IMR-90 (cell line): Measurements from ENCODE around the gene ZNF346. TPM values are rescaled to one million over a fixed set of nuclear protein-coding genes. Genes with fewer than 3 reads are reported as not detected.
A peak's percentile ranks its signal among the peaks of the same experiment; 100 is the strongest.

Experiments used
- ATAC-seq: fragments of 200-7000 bp; cut with Tn5 transposase; 2 replicates; pipeline ENCODE4 v1.9.1; 2020; ENCODE audit warnings: low read depth, mild to moderate bottlenecking, moderate library complexity
- BruUV-seq: library from RNA; stranded (reverse); fragments of 400-500 nt; replicated peaks from 2 replicates; lab custom pipeline; 2021; lab: Mats Ljungman, UMichigan
- CTCF ChIA-PET: fragments of 300-600 bp; formaldehyde crosslinking; extraction: SDS; loops from one replicate; lab custom pipeline; 2021; ENCODE audit warnings: antibody characterized with exemption; lab: Yijun Ruan, JAX
- POLR2A ChIA-PET: fragments of 300-600 bp; sonication (Branson Sonifier 250); formaldehyde crosslinking; loops from one replicate; lab custom pipeline; 2022; ENCODE audit warnings: antibody characterized with exemption; ENCODE audit not compliant: unreplicated experiment; lab: Charles Lee
- DNase-seq: peaks from one replicate; pipeline ENCODE4 v3.0.0; 2013
- H2AFZ ChIP-seq: replicated peaks from 2 replicates; pipeline ENCODE3; 2013; ENCODE audit warnings: low read length, mild to moderate bottlenecking; ENCODE audit not compliant: poor library complexity
- H2AK5ac ChIP-seq: 2 replicates; pipeline ENCODE4 v1.6.1; 2013; ENCODE audit warnings: low read depth, low read length, inconsistent platforms
- H2AK9ac ChIP-seq: replicated peaks from 2 replicates; pipeline ENCODE3; 2013; ENCODE audit warnings: mild to moderate bottlenecking, low read depth, low read length, moderate library complexity; ENCODE audit not compliant: poor library complexity
- H2BK120ac ChIP-seq: 2 replicates; pipeline ENCODE4 v1.6.1; 2013; ENCODE audit warnings: low read depth, low read length, inconsistent platforms
- H2BK15ac ChIP-seq: 3 replicates; pipeline ENCODE4 v1.6.1; 2013; ENCODE audit warnings: low read depth, low read length, inconsistent platforms
- H2BK20ac ChIP-seq: 2 replicates; pipeline ENCODE4 v1.6.1; 2013; ENCODE audit warnings: low read depth, mild to moderate bottlenecking, inconsistent platforms, low read length, moderate library complexity
- H2BK5ac ChIP-seq: 2 replicates; pipeline ENCODE4 v1.6.1; 2013; ENCODE audit warnings: mild to moderate bottlenecking, low read depth, low read length, inconsistent platforms; ENCODE audit not compliant: poor library complexity, severe bottlenecking
- H3K14ac ChIP-seq: replicated peaks from 2 replicates; pipeline ENCODE4 v1.6.1; 2013; ENCODE audit warnings: low read depth, low read length, inconsistent platforms
- H3K18ac ChIP-seq: 2 replicates; pipeline ENCODE4 v1.6.1; 2013; ENCODE audit warnings: low read depth, low read length, control low read depth
- H3K23ac ChIP-seq: 2 replicates; pipeline ENCODE4 v1.6.1; 2013; ENCODE audit warnings: low read depth, low read length, inconsistent platforms
- H3K27ac ChIP-seq: 2 replicates; pipeline ENCODE4 v1.5.1; 2013; ENCODE audit warnings: mild to moderate bottlenecking, control low read depth, low read length; ENCODE audit not compliant: insufficient read depth
- H3K27me3 ChIP-seq: 2 replicates; pipeline ENCODE4 v1.6.1; 2013; ENCODE audit warnings: low read length; ENCODE audit not compliant: control insufficient read depth, insufficient read depth
- H3K36me3 ChIP-seq: 2 replicates; pipeline ENCODE4 v1.6.1; 2013; ENCODE audit warnings: low read length, mixed read lengths; ENCODE audit not compliant: control insufficient read depth, insufficient read depth
- H3K4ac ChIP-seq: 2 replicates; pipeline ENCODE4 v1.6.1; 2013; ENCODE audit warnings: low read depth, low read length, inconsistent platforms
- H3K4me1 ChIP-seq: 2 replicates; pipeline ENCODE4 v1.6.1; 2013; ENCODE audit warnings: low read length, mixed read lengths; ENCODE audit not compliant: control insufficient read depth, insufficient read depth
- H3K4me2 ChIP-seq: 2 replicates; pipeline ENCODE4 v1.6.1; 2013; ENCODE audit warnings: low read depth, mild to moderate bottlenecking, control low read depth, low read length, moderate library complexity
- H3K4me3 ChIP-seq: 2 replicates; pipeline ENCODE4 v1.5.1; 2013; ENCODE audit warnings: low read depth, mild to moderate bottlenecking, control low read depth, low read length, moderate library complexity; ENCODE audit not compliant: insufficient read depth
- H3K56ac ChIP-seq: 2 replicates; pipeline ENCODE4 v1.6.1; 2013; ENCODE audit warnings: low read length, inconsistent platforms; ENCODE audit not compliant: insufficient read depth; ENCODE audit errors: extremely low read depth
- H3K79me1 ChIP-seq, 2 experiments: 2 replicates each; pipeline ENCODE4 v1.6.1; 2013; ENCODE audit warnings: low read length in 2 of 2, inconsistent platforms in 1 of 2, low read depth in 1 of 2
- H3K9ac ChIP-seq: 2 replicates; pipeline ENCODE4 v1.6.1; 2013; ENCODE audit warnings: low read depth, low read length, control low read depth
- H3K9me1 ChIP-seq: 2 replicates; pipeline ENCODE4 v1.6.1; 2013; ENCODE audit warnings: low read length, inconsistent platforms; ENCODE audit not compliant: insufficient read depth
- H3K9me3 ChIP-seq: 2 replicates; pipeline ENCODE4 v1.6.1; 2013; ENCODE audit warnings: low read length; ENCODE audit not compliant: control insufficient read depth, insufficient read depth
- H4K20me1 ChIP-seq: 2 replicates; pipeline ENCODE4 v1.6.1; 2013; ENCODE audit warnings: low read length, inconsistent platforms; ENCODE audit not compliant: insufficient read depth
- H4K5ac ChIP-seq: 2 replicates; pipeline ENCODE4 v1.6.1; 2013; ENCODE audit warnings: mild to moderate bottlenecking, low read depth, low read length, control low read depth
- H4K8ac ChIP-seq, 2 experiments: 2 replicates each; pipeline ENCODE4 v1.6.1; 2013; ENCODE audit warnings: low read depth in 2 of 2, low read length in 2 of 2, control low read depth in 1 of 2, inconsistent platforms in 1 of 2
- H4K91ac ChIP-seq: 2 replicates; pipeline ENCODE4 v1.6.1; 2013; ENCODE audit warnings: low read depth, low read length, inconsistent platforms; ENCODE audit not compliant: insufficient read depth
- BHLHE40 ChIP-seq: fragments of 150-350 bp; IDR thresholded peaks from 2 replicates; pipeline ENCODE4 v1.6.1; 2016; ENCODE audit warnings: mild to moderate bottlenecking, low read depth, low read length
- CEBPB ChIP-seq: IDR thresholded peaks from 2 replicates; pipeline ENCODE4 v1.6.1; 2012; ENCODE audit warnings: low read depth, low read length, improper control_type of control experiment
- CHD1 ChIP-seq: IDR thresholded peaks from 2 replicates; pipeline ENCODE4 v1.6.1; 2012; ENCODE audit warnings: low read depth, low read length, improper control_type of control experiment
- CTCF ChIP-seq: conservative IDR thresholded peaks from 2 replicates; pipeline ENCODE4 v1.5.1; 2012; ENCODE audit warnings: mild to moderate bottlenecking, low read depth, low read length, improper control_type of control experiment
- ELK1 ChIP-seq: fragments of 150-350 bp; IDR thresholded peaks from 2 replicates; pipeline ENCODE4 v1.6.1; 2016; ENCODE audit warnings: low read depth, mild to moderate bottlenecking, low read length, moderate library complexity, borderline replicate concordance
- FOS ChIP-seq: fragments of 150-350 bp; IDR thresholded peaks from 2 replicates; pipeline ENCODE4 v1.6.1; 2016; ENCODE audit warnings: low read depth, low read length
- MAFK ChIP-seq: IDR thresholded peaks from 2 replicates; pipeline ENCODE4 v1.6.1; 2012; ENCODE audit warnings: low read depth, low read length, improper control_type of control experiment
- MAZ ChIP-seq: IDR thresholded peaks from 2 replicates; pipeline ENCODE4 v1.6.1; 2012; ENCODE audit warnings: low read depth, mild to moderate bottlenecking, low read length, improper control_type of control experiment, moderate library complexity, borderline replicate concordance
- MXI1 ChIP-seq: IDR thresholded peaks from 2 replicates; pipeline ENCODE4 v1.6.1; 2012; ENCODE audit warnings: low read depth, mild to moderate bottlenecking, low read length, moderate library complexity, borderline replicate concordance
- NFE2L2 ChIP-seq: fragments of 150-350 bp; IDR thresholded peaks from 2 replicates; pipeline ENCODE4 v1.6.1; 2016; ENCODE audit warnings: low read depth, mild to moderate bottlenecking, low read length
- POLR2A ChIP-seq: IDR thresholded peaks from 2 replicates; pipeline ENCODE4 v1.6.1; 2012; ENCODE audit warnings: mild to moderate bottlenecking, low read depth, low read length
- RCOR1 ChIP-seq: IDR thresholded peaks from 2 replicates; pipeline ENCODE4 v1.6.1; 2012; ENCODE audit warnings: mild to moderate bottlenecking, low read length, improper control_type of control experiment; ENCODE audit not compliant: insufficient replicate concordance
- RFX5 ChIP-seq: IDR thresholded peaks from 2 replicates; pipeline ENCODE4 v1.8.0; 2012; ENCODE audit warnings: low read depth, mild to moderate bottlenecking, low read length, moderate library complexity
- SMC3 ChIP-seq: fragments of 150-350 bp; IDR thresholded peaks from 2 replicates; pipeline ENCODE4 v1.6.1; 2016; ENCODE audit warnings: low read depth, mild to moderate bottlenecking, antibody characterized with exemption, low read length, moderate library complexity
- USF2 ChIP-seq: fragments of 150-350 bp; IDR thresholded peaks from 2 replicates; pipeline ENCODE4 v1.6.1; 2017; ENCODE audit warnings: mild to moderate bottlenecking, antibody characterized with exemption, low read length, low read depth
- WGBS, 2 experiments: methylation state at CpG; one replicate each; pipeline versions ENCODE4 v1.1.5 to v1.1.7; 2013; ENCODE audit warnings: missing lambda C conversion rate in 2 of 2; ENCODE audit not compliant: insufficient read length in 1 of 2; ENCODE audit errors: extremely low coverage in 2 of 2; 5-methylcytosine and 5-hydroxymethylcytosine counted together
- dilution Hi-C: fragments of 300-500 bp; cut with HindIII; formaldehyde crosslinking; loops from one replicate; pipeline ENCODE4 v1.14.3; 2018; ENCODE audit warnings: low sequenced_read_pairs; ENCODE audit not compliant: unreplicated experiment
- in situ Hi-C: fragments of 300-500 bp; cut with MboI; formaldehyde crosslinking; loops from 3 replicates; pipeline ENCODE4 v1.14.3; 2019; ENCODE audit warnings: low sequenced_read_pairs, inconsistent platforms, mixed read lengths
- intact Hi-C: fragments of 100-400 bp; cut with micrococcal nuclease; formaldehyde crosslinking; loops from 2 replicates; pipeline ENCODE4 v1.10.0; 2022
- polyA plus RNA-seq, 3 experiments: library from polyadenylated mRNA; depleted of rRNA; stranded (reverse); fragments of >200 nt; gene quantifications; 2 replicates each; pipeline ENCODE4 v1.2.3, GENCODE V29; 2012; ENCODE audit warnings: low replicate concordance in 1 of 3
- total RNA-seq: library from RNA; depleted of rRNA; stranded (reverse); fragments of >200 nt; gene quantifications from 2 replicates; pipeline ENCODE4 v1.2.3, GENCODE V29; 2012

Gene ZNF346
- total and polyA plus RNA-seq, 2 of the 4 experiments (the other 2 are of a cell fraction) = 15.1 to 17.0 TPM

- Histone ChIP-seq H2BK120ac (peak overlapping the region; percentile 73), H3K18ac (peak overlapping the region; percentile 0), H3K36me3 (peaks cover 12% of the 10 kb centered on the region; the same call in 1 of the 2 replicates), H2AFZ (peak overlapping the region; percentile 2), H3K4me2 (no peak overlapping the region; the same call in 1 of the 2 replicates), H4K5ac (peak overlapping the region; percentile 27; the same call in 1 of the 2 replicates), H3K23ac (no peak overlapping the region), H3K4me3 (no peak overlapping the region), H2AK5ac (peak overlapping the region; percentile 86), H4K8ac (peak overlapping the region; percentile 59 to 67; a peak in 3 of 4 replicates), H3K9me3 (no peaks in the 10 kb centered on the region), H4K20me1 (no peaks in the 10 kb centered on the region), H3K27ac (peak overlapping the region; percentile 68), H3K4me1 (peaks cover 30% of the 10 kb centered on the region), H4K91ac (peak overlapping the region; percentile 67; the same call in 1 of the 2 replicates), H2AK9ac (no peak overlapping the region), H3K56ac (no peak overlapping the region), H3K79me1 (no peaks in the 10 kb centered on the region), H3K27me3 (no peaks in the 10 kb centered on the region), H3K9me1 (0 out of 2 replicates have a peak, but pooled peaks cover 6% of the 10 kb centered on the region), H2BK20ac (peak overlapping the region; percentile 42; the same call in 1 of the 2 replicates), H2BK5ac (no peak overlapping the region), H3K9ac (peak overlapping the region; percentile 23; the same call in 1 of the 2 replicates), H3K14ac (peak overlapping the region; percentile 51; the same call in 1 of the 2 replicates), H2BK15ac (peak overlapping the region; percentile 42; the same call in 1 of the 3 replicates), H3K4ac (peak overlapping the region; percentile 64)
- TF ChIP-seq CEBPB (no peak), SMC3 (no peak), RCOR1 (no peak), FOS (no peak), POLR2A (no peak), NFE2L2 (no peak), ELK1 (no peak), MAZ (no peak), USF2 (no peak), CHD1 (no peak), MAFK (no peak), MXI1 (no peak), CTCF (no peak), BHLHE40 (no peak), RFX5 (no peak)
- ChIA-PET CTCF (interaction anchor here (1.0 to 1.4 kb wide), 2 partner anchors 16 to 17 kb away, joined by 3 to 4 read pairs; no protein-coding TSS in a partner anchor), POLR2A (no interaction called here)
- intact Hi-C loops (no loop called here), dilution Hi-C loops (no loop called here), in situ Hi-C loops (no loop called here)
- no TSS peak for BruUV-seq
- peak; percentile 1; the same call in 1 of the 2 replicates for ATAC-seq
- WGBS, 2 experiments = 75% methylated on average over 12 of the region's 28 CpGs; no CpG with 5 or more reads in 1 of the 2 experiments
- no peak for DNase-seq
Observed at GRCh38 chr5:177095088-177095669, 72.7 kb downstream of the ZNF346 start.
